ENCODE results near the gene FOSL2.

Gene FOSL2

DNA sequence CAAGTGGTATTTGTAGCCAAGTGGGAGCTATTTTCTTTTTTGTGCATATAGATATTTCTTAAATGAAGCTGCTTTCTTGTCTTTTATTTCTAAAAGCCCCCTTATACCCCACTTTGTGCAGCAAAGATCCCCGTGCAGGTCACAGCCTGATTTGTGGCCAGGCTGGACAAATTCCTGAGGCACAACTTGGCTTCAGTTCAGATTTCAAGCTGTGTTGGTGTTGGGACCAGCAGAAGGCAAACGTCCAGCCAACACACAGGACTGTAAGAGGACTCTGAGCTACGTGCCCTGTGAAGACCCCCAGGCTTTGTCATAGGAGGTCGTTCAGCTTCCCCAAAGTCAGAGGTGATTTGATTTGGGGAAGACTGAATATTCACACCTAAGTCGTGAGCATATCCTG lies 21.9 kb downstream of the FOSL2 start:
- in situ Hi-C loops (cut with MboI; ENCODE audit: low sequenced_read_pairs, unreplicated experiment), result no loop called here
- TF ChIP-seq, protein P1, sequence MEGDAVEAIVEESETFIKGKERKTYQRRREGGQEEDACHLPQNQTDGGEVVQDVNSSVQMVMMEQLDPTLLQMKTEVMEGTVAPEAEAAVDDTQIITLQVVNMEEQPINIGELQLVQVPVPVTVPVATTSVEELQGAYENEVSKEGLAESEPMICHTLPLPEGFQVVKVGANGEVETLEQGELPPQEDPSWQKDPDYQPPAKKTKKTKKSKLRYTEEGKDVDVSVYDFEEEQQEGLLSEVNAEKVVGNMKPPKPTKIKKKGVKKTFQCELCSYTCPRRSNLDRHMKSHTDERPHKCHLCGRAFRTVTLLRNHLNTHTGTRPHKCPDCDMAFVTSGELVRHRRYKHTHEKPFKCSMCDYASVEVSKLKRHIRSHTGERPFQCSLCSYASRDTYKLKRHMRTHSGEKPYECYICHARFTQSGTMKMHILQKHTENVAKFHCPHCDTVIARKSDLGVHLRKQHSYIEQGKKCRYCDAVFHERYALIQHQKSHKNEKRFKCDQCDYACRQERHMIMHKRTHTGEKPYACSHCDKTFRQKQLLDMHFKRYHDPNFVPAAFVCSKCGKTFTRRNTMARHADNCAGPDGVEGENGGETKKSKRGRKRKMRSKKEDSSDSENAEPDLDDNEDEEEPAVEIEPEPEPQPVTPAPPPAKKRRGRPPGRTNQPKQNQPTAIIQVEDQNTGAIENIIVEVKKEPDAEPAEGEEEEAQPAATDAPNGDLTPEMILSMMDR (IDR thresholded peaks at IDR 0.05; ENCODE audit: borderline replicate concordance, control extremely low read depth, extremely low read depth, insufficient read depth, missing control alignments), result no peak
- DNase-seq (ENCODE audit: low spot score), result no peak

DNA sequence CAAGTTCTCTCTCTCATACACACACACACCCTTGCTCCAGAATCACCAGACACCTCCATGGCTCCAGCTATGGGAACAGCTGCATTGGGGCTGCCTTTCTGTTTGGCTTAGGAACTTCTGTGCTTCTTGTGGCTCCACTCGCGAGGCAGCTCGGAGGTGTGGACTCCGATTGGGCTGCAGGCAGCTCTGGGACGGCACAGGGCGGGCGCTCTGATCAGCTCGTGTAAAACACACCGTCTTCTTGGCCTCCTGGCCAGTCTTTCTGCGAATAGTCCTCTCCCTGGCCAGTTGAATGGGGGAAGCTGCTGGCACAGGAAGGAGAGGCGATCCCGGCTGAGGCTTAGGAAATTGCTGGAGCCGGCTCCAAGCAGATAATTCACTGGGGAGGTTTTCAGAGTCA lies 22.4 kb downstream of the FOSL2 start:
- TF ChIP-seq, protein P1 (IDR thresholded peaks at IDR 0.05; ENCODE audit: borderline replicate concordance, control extremely low read depth, extremely low read depth, insufficient read depth, missing control alignments), result no peak
- in situ Hi-C loops (cut with MboI; ENCODE audit: low sequenced_read_pairs, unreplicated experiment), result no loop called here
- DNase-seq (ENCODE audit: low spot score), result no peak

DNA sequence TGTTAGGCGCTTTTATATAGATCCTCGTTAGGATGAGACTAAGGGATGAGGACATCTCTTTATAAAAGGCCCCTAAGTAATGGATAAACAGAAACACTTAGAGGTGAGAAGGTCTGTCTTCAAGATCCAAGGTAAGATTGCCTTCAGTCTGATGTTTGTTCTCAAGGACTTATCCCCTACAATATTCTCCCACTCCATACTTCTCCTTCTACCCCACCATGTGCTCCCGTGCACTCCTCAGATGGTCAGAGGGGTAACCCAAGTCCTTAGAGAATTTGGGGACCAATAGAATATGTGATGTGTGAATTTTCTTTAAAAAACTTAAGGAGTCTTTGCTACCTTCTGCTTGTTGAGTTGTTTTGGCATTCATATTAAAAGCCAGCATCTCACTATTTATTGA lies 23.1 kb downstream of the FOSL2 start:
- TF ChIP-seq, protein P1 (IDR thresholded peaks at IDR 0.05; ENCODE audit: borderline replicate concordance, control extremely low read depth, extremely low read depth, insufficient read depth, missing control alignments), result no peak
- no peak for DNase-seq (ENCODE audit: low spot score)
- in situ Hi-C loops (cut with MboI; ENCODE audit: low sequenced_read_pairs, unreplicated experiment), result no loop called here

DNA sequence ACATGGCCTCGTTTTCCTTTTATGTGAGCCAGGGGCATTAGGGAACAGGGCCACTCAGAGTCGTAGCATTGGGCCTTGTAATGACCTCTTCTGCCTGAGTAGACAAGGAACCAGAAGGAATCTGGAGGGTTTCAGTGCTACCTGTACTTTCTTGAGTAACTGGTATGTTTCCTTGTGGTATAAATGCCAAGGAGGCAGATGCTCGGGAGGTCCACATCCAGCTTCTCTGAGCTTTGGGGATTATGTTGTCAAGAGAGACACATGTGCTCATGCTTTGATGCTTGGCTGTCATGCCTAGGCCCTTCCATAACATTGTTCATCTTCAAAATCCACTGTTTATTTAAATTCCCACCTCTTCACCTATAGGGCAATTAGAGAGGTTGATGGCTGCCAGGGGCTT lies 26.3 kb downstream of the FOSL2 start:
- in situ Hi-C loops (cut with MboI; ENCODE audit: low sequenced_read_pairs, unreplicated experiment), result no loop called here
- DNase-seq (ENCODE audit: low spot score), result no peak
- TF ChIP-seq, protein P1 (IDR thresholded peaks at IDR 0.05; ENCODE audit: borderline replicate concordance, control extremely low read depth, extremely low read depth, insufficient read depth, missing control alignments), result no peak

DNA sequence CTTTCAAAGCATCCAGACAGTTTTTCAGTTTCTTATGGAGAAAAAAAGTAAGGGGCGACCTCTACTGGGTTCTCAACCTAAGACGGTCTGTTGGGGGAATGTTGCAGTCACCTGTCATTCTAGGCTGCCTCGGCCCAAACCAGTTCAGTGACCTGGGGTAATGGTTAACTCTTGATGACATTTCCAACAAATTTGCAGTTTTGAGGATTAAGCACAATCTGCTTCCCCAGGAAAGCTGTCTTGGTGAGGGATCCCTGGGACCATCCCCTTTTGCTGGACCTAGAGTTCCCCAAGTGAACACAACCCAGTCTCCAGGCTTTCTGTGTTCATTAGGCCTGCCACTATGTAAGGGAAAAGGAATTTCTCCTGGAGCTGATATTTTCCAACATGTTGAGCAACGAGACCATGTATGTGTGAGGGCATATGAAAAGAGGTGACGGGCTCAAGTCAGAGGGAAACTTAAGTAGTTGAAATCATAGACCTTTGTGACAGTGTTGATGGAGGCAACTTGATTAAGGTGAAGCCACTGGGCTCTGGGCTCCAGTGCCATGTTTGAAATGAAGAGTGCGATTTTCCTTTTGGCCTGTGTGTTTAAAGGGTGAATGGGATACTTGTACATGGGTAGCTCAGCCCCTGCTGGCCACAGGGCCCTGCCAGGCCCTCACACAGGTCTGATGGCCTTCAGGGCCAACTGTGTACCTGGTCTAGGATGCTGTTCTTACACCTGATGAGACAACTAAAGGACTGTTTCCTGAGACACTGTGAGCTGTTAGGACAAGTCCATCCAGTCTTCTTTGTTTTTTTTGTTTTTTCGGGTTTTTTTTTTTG lies 27.0 kb downstream of the FOSL2 start:
- no peak for DNase-seq (ENCODE audit: low spot score)
- TF ChIP-seq, protein P1 (IDR thresholded peaks at IDR 0.05; ENCODE audit: borderline replicate concordance, control extremely low read depth, extremely low read depth, insufficient read depth, missing control alignments), result no peak
- in situ Hi-C loops (cut with MboI; ENCODE audit: low sequenced_read_pairs, unreplicated experiment), result no loop called here

DNA sequence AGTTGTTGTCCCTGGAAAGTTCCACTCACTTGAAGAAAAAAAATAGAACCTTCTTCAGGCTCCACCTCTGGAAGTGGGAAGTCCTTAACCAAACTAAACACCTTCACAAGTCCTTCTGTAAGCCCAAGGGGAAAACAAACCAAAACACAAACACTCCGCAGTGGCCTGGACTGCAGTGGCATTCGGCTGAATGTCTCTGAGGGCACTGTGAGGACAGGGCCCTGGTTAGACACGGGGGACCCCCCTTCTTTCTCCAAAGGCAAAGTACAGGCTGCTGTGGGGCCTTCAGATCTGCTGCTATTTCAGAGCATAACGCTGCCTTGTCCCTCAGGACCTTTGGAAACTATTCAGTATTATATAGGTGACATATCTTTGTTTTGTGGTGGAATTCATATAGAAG lies 28.1 kb downstream of the FOSL2 start:
- in situ Hi-C loops (cut with MboI; ENCODE audit: low sequenced_read_pairs, unreplicated experiment), result no loop called here

More for the DNA sequence above, 28.1 kb downstream of the FOSL2 start:
- TF ChIP-seq, protein P1 (IDR thresholded peaks at IDR 0.05; ENCODE audit: borderline replicate concordance, control extremely low read depth, extremely low read depth, insufficient read depth, missing control alignments), result no peak
- no peak for DNase-seq (ENCODE audit: low spot score)

Data from GM13976 (cell line).